Inferior parietal cortex (tissue), 1 donor: ENCODE results near the gene ERI2.
"Not testable (repeated sequence)": the region's sequence is repeated elsewhere in the genome, so short reads cannot be mapped to it uniquely, and the experiment has no call there.

Experiments
- DNase-seq: peaks from one replicate; pipeline ENCODE4 v3.0.0-alpha.2; 2016; ENCODE audit errors: extremely low spot score

The ERI2 gene

GRCh38 chr16:20763461-20764232 lies 42.6 kb downstream of the ERI2 start, which contains the start of gene ACSM3:
ACSM3 (plus strand) TSS chr16:20764014; CDS start chr16:20770035, 6,021 bp downstream.
- peak; percentile 32 for DNase-seq

- DNase-seq, result no peak
Measured at GRCh38 chr16:20762404-20763123, 43.7 kb downstream of the ERI2 start.

- DNase-seq, result no peak
Measured at GRCh38 chr16:20761175-20761574, 45.1 kb downstream of the ERI2 start.

GRCh38 chr16:20760346-20760745 lies 45.9 kb downstream of the ERI2 start:
- no peak for DNase-seq

GRCh38 chr16:20755799-20756198 lies 50.5 kb downstream of the ERI2 start:
- not testable (repeated sequence) for DNase-seq

- no peak for DNase-seq
Measured at GRCh38 chr16:20755238-20755637, 51.0 kb downstream of the ERI2 start.

- no peak for DNase-seq
Measured at GRCh38 chr16:20753727-20754126, 52.5 kb downstream of the ERI2 start.

- DNase-seq, result no peak
Measured at GRCh38 chr16:20750558-20750957, 55.7 kb downstream of the ERI2 start.

- no peak for DNase-seq
Measured at GRCh38 chr16:20749474-20749873, 56.8 kb downstream of the ERI2 start.

GRCh38 chr16:20747030-20747816 lies 59.0 kb downstream of the ERI2 start:
- no peak for DNase-seq

- DNase-seq, result no peak
Measured at GRCh38 chr16:20746461-20746860, 59.8 kb downstream of the ERI2 start.
